ENCODE data around the gene KRT2.

DNA sequence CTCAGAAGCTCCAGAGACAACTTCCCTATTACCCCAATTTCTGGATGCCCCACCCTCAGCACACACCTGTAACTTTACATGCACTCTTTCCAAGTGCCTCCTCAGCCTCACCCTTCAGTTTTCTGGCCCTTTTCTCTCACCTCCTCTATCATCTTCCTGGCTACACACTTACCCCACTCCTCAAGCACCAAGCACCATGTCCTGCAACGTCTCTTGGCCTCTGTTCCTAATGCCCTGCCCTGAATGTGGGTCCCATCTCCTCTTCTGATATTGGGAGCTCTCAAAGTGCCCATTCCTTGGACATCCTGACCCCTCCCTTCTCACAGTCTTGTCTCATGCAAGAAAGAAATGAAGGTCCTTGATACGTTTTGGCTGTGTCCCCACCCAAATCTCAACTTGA lies 51.9 kb downstream of the KRT2 start:
- TF ChIP-seq EP300 (IDR thresholded peaks at IDR 0.05; ENCODE audit: borderline replicate concordance), result no peak
- TF ChIP-seq TAF1 (IDR thresholded peaks at IDR 0.05; ENCODE audit: low read depth), result no peak
- no peak for TF ChIP-seq ZBTB7A (IDR thresholded peaks at IDR 0.05; ENCODE audit: low read depth)
- TF ChIP-seq EGR1 (IDR thresholded peaks at IDR 0.05), result no peak
- no peak for TF ChIP-seq NFIC (IDR thresholded peaks at IDR 0.05)
- TF ChIP-seq, protein P1, sequence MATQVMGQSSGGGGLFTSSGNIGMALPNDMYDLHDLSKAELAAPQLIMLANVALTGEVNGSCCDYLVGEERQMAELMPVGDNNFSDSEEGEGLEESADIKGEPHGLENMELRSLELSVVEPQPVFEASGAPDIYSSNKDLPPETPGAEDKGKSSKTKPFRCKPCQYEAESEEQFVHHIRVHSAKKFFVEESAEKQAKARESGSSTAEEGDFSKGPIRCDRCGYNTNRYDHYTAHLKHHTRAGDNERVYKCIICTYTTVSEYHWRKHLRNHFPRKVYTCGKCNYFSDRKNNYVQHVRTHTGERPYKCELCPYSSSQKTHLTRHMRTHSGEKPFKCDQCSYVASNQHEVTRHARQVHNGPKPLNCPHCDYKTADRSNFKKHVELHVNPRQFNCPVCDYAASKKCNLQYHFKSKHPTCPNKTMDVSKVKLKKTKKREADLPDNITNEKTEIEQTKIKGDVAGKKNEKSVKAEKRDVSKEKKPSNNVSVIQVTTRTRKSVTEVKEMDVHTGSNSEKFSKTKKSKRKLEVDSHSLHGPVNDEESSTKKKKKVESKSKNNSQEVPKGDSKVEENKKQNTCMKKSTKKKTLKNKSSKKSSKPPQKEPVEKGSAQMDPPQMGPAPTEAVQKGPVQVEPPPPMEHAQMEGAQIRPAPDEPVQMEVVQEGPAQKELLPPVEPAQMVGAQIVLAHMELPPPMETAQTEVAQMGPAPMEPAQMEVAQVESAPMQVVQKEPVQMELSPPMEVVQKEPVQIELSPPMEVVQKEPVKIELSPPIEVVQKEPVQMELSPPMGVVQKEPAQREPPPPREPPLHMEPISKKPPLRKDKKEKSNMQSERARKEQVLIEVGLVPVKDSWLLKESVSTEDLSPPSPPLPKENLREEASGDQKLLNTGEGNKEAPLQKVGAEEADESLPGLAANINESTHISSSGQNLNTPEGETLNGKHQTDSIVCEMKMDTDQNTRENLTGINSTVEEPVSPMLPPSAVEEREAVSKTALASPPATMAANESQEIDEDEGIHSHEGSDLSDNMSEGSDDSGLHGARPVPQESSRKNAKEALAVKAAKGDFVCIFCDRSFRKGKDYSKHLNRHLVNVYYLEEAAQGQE (IDR thresholded peaks at IDR 0.05; ENCODE audit: low read depth), result no peak
- TF ChIP-seq, protein P2, sequence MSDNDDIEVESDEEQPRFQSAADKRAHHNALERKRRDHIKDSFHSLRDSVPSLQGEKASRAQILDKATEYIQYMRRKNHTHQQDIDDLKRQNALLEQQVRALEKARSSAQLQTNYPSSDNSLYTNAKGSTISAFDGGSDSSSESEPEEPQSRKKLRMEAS (IDR thresholded peaks at IDR 0.05), result no peak
- no peak for TF ChIP-seq TCF12 (IDR thresholded peaks at IDR 0.05; ENCODE audit: low read depth)
- TF ChIP-seq FOXM1 (IDR thresholded peaks at IDR 0.05; ENCODE audit: borderline replicate concordance, low read depth), result no peak
- no peak for TF ChIP-seq TEAD4 (IDR thresholded peaks at IDR 0.05)
- TF ChIP-seq, protein P3, sequence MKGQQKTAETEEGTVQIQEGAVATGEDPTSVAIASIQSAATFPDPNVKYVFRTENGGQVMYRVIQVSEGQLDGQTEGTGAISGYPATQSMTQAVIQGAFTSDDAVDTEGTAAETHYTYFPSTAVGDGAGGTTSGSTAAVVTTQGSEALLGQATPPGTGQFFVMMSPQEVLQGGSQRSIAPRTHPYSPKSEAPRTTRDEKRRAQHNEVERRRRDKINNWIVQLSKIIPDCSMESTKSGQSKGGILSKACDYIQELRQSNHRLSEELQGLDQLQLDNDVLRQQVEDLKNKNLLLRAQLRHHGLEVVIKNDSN (IDR thresholded peaks at IDR 0.05), result no peak
